Suprapubic skin (tissue), 4 donors: Measurements from ENCODE around the gene RIOK1. TPM values are rescaled to one million over a fixed set of nuclear protein-coding genes. Genes with fewer than 3 reads are reported as not detected.

ENCODE experiments used
- DNase-seq, 2 donors: peaks; one replicate each; pipeline ENCODE4 v3.0.0-alpha.2; 2019; ENCODE audit warnings: low spot score in 2 of 2
- H3K27ac ChIP-seq: fragments of 200-600 bp; sonication (generic); one replicate; pipeline ENCODE4 v1.5.1; 2019
- H3K27me3 ChIP-seq: fragments of 200-600 bp; sonication (generic); one replicate; pipeline ENCODE4 v1.5.1; 2019
- H3K36me3 ChIP-seq: fragments of 200-600 bp; sonication (generic); one replicate; pipeline ENCODE4 v1.5.1; 2019
- H3K4me1 ChIP-seq: fragments of 200-600 bp; sonication (generic); one replicate; pipeline ENCODE4 v1.5.1; 2019
- H3K4me3 ChIP-seq: fragments of 200-600 bp; sonication (generic); one replicate; pipeline ENCODE4 v1.5.1; 2019; ENCODE audit warnings: mild to moderate bottlenecking
- H3K9me3 ChIP-seq: fragments of 200-600 bp; sonication (generic); one replicate; pipeline ENCODE4 v1.5.1; 2019
- EP300 ChIP-seq: sonication (generic); formaldehyde crosslinking; IDR thresholded peaks from one replicate; pipeline ENCODE4 v1.6.1; 2017; ENCODE audit warnings: antibody characterized with exemption
- POLR2A ChIP-seq, 2 donors: fragments of 450-650 bp; IDR thresholded peaks; one replicate each; pipeline ENCODE4 v1.6.1; 2017; ENCODE audit warnings: antibody characterized with exemption in 2 of 2, mild to moderate bottlenecking in 2 of 2, moderate library complexity in 2 of 2
- POLR2AphosphoS5 ChIP-seq, 3 donors: sonication (generic); formaldehyde crosslinking; IDR thresholded peaks; one replicate each; pipeline ENCODE4 v1.6.1; 2017; ENCODE audit warnings: antibody characterized with exemption in 3 of 3
- WGBS: methylation state at CpG from one replicate; pipeline ENCODE4 v1.1.5; 2018; 5-methylcytosine and 5-hydroxymethylcytosine counted together
- total RNA-seq, 4 donors: library from RNA; depleted of rRNA; stranded (reverse); fragments of >200 nt; gene quantifications; one replicate each; pipeline ENCODE4 v1.1.0, GENCODE V29; 2016
- TF ChIP-seq, protein P1 (sequence below), 2 donors: fragments of 200-600 bp in 1 of 2; fragments of 450-650 bp in 1 of 2; sonication (generic) in 1 of 2; IDR thresholded peaks; one replicate each; pipeline ENCODE4 v1.5.1; 2016 to 2019; ENCODE audit warnings: antibody characterized with exemption in 2 of 2, mild to moderate bottlenecking in 1 of 2, moderate library complexity in 1 of 2

Gene RIOK1
- total RNA-seq, 4 donors from 2014 or later: 18.6 to 24.6 (median 22.7) TPM

DNA sequence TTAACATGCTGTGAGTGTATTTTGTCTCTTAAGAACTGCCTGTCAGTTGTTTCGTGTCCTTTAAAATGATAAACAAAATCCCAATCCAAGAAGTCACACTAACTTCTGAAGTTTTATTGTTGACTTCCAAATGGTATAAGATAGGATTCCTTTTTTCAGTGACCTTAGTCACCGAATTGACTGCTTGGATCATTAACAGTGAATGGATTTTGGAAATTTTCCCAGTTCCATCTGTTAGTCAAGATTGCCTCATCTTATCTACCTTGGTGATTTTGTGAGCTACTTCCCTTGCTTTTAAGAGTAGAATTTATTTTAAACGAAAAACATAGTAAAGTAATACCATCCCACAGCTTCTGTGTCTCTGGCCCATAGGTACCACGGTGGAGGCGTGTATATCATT, 14.9 kb downstream of the RIOK1 start:
- no peak overlapping the region for H3K4me3 ChIP-seq
- no peaks in the 10 kb centered on the region for H3K9me3 ChIP-seq
- no peak overlapping the region for H3K27ac ChIP-seq
- H3K36me3 ChIP-seq: peaks cover 86% of the 10 kb centered on the region
- TF ChIP-seq EP300 (no peak), POLR2A (IDR thresholded peaks at IDR 0.05) (no peak), POLR2AphosphoS5 (IDR thresholded peaks at IDR 0.05) (no peak)
- TF ChIP-seq, protein P1, sequence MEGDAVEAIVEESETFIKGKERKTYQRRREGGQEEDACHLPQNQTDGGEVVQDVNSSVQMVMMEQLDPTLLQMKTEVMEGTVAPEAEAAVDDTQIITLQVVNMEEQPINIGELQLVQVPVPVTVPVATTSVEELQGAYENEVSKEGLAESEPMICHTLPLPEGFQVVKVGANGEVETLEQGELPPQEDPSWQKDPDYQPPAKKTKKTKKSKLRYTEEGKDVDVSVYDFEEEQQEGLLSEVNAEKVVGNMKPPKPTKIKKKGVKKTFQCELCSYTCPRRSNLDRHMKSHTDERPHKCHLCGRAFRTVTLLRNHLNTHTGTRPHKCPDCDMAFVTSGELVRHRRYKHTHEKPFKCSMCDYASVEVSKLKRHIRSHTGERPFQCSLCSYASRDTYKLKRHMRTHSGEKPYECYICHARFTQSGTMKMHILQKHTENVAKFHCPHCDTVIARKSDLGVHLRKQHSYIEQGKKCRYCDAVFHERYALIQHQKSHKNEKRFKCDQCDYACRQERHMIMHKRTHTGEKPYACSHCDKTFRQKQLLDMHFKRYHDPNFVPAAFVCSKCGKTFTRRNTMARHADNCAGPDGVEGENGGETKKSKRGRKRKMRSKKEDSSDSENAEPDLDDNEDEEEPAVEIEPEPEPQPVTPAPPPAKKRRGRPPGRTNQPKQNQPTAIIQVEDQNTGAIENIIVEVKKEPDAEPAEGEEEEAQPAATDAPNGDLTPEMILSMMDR (IDR thresholded peaks at IDR 0.05): no peak
- H3K27me3 ChIP-seq: no peaks in the 10 kb centered on the region
- H3K4me1 ChIP-seq: no peaks in the 10 kb centered on the region
- no peak for DNase-seq
- WGBS: 85% methylated on average over 5 of the region's 5 CpGs

- Histone ChIP-seq H3K27ac (no peak overlapping the region), H3K4me3 (no peak overlapping the region), H3K36me3 (peaks cover 95% of the 10 kb centered on the region), H3K27me3 (no peaks in the 10 kb centered on the region), H3K9me3 (no peaks in the 10 kb centered on the region), H3K4me1 (no peaks in the 10 kb centered on the region)
- TF ChIP-seq POLR2AphosphoS5 (IDR thresholded peaks at IDR 0.05): no peak
- no peak for TF ChIP-seq POLR2A (IDR thresholded peaks at IDR 0.05)
- no peak for DNase-seq
- 93% methylated on average over 9 of the region's 9 CpGs for WGBS
These were observed 17.1 kb downstream of the RIOK1 start for GRCh38 chr6:7406743-7407142.

DNA sequence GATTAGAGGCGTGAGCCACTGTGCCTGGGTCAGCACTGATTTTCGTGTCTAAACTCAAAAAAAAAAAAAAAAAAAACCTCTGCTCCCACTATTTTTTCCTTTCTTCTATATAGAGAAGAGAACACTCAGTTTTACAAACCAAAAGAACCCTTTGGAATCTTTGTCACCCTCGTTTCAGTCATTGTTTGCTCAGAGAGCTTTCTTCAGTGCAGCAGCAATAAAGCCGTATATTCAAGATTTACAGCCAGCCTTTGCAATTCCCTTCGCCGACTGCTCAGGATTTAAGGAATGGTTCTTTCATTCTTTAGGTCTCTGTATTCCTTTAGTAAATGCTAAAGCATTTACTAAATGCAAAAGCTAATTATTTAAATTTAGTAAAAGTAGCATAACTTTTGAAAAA, 20.1 kb downstream of the RIOK1 start:
- no peaks in the 10 kb centered on the region for H3K27me3 ChIP-seq
- peaks cover 95% of the 10 kb centered on the region for H3K36me3 ChIP-seq
- 87% methylated on average over 6 of the region's 6 CpGs for WGBS
- H3K27ac ChIP-seq: no peak overlapping the region
- H3K9me3 ChIP-seq: no peaks in the 10 kb centered on the region
- no peaks in the 10 kb centered on the region for H3K4me1 ChIP-seq
- H3K4me3 ChIP-seq: no peak overlapping the region
- TF ChIP-seq, protein P1 (IDR thresholded peaks at IDR 0.05): no peak
- TF ChIP-seq EP300 (no peak), POLR2AphosphoS5 (IDR thresholded peaks at IDR 0.05) (no peak), POLR2A (IDR thresholded peaks at IDR 0.05) (no peak)
- DNase-seq: no peak

- no peaks in the 10 kb centered on the region for H3K27me3 ChIP-seq
- DNase-seq: no peak
- H3K27ac ChIP-seq: no peak overlapping the region
- no peaks in the 10 kb centered on the region for H3K9me3 ChIP-seq
- H3K4me3 ChIP-seq: no peak overlapping the region
- no peaks in the 10 kb centered on the region for H3K4me1 ChIP-seq
- TF ChIP-seq, protein P1 (IDR thresholded peaks at IDR 0.05): no peak
- TF ChIP-seq POLR2A (IDR thresholded peaks at IDR 0.05): no peak
- WGBS: 92% methylated on average over 4 of the region's 4 CpGs
- H3K36me3 ChIP-seq: peaks cover 95% of the 10 kb centered on the region
These were observed 21.2 kb downstream of the RIOK1 start for GRCh38 chr6:7410851-7411250.

GRCh38 chr6:7411328-7411727, 21.7 kb downstream of the RIOK1 start:
- H3K9me3 ChIP-seq: no peaks in the 10 kb centered on the region
- DNase-seq: no peak
- no peak overlapping the region for H3K4me3 ChIP-seq
- TF ChIP-seq EP300 (no peak), POLR2AphosphoS5 (IDR thresholded peaks at IDR 0.05) (no peak), POLR2A (IDR thresholded peaks at IDR 0.05) (no peak)
- TF ChIP-seq, protein P1 (IDR thresholded peaks at IDR 0.05): no peak
- 93% methylated on average over 2 of the region's 2 CpGs for WGBS
- no peaks in the 10 kb centered on the region for H3K27me3 ChIP-seq
- peaks cover 95% of the 10 kb centered on the region for H3K36me3 ChIP-seq
- no peaks in the 10 kb centered on the region for H3K4me1 ChIP-seq
- H3K27ac ChIP-seq: no peak overlapping the region

- Histone ChIP-seq H3K4me3 (no peak overlapping the region), H3K27ac (no peak overlapping the region), H3K9me3 (no peaks in the 10 kb centered on the region), H3K27me3 (no peaks in the 10 kb centered on the region), H3K4me1 (no peaks in the 10 kb centered on the region), H3K36me3 (peaks cover 91% of the 10 kb centered on the region)
- WGBS: 73% methylated on average over 2 of the region's 2 CpGs
- no peak for DNase-seq
- TF ChIP-seq POLR2A (IDR thresholded peaks at IDR 0.05) (no peak), EP300 (no peak), POLR2AphosphoS5 (IDR thresholded peaks at IDR 0.05) (no peak)
- TF ChIP-seq, protein P1 (IDR thresholded peaks at IDR 0.05): no peak
These were observed 23.7 kb downstream of the RIOK1 start for GRCh38 chr6:7413151-7413823.
